NCI-H187 treated with DMSO at 0.1 percent for 48 hours (cell line): ENCODE measurements around the gene GHDC.
"Not testable (repeated sequence)": the region's sequence is repeated elsewhere in the genome, so short reads cannot be mapped to it uniquely, and the experiment has no call there.

Experiments
- DNase-seq: peaks from one replicate; lab custom pipeline; 2025; lab: John Stamatoyannopoulos, UW

The GHDC gene

GRCh38 chr17:42202696-42203095 lies 8.4 kb upstream of the GHDC start:
- no peak for DNase-seq

- no peak for DNase-seq
Measured at GRCh38 chr17:42202159-42202558, 7.9 kb upstream of the GHDC start.

GRCh38 chr17:42201458-42201772 lies 7.1 kb upstream of the GHDC start:
- DNase-seq: no peak

- no peak for DNase-seq
Measured at GRCh38 chr17:42200706-42201457, 6.6 kb upstream of the GHDC start.

- no peak for DNase-seq
Measured at GRCh38 chr17:42199416-42200011, 5.2 kb upstream of the GHDC start.

GRCh38 chr17:42198897-42199296 lies 4.6 kb upstream of the GHDC start:
- no peak for DNase-seq

- no peak for DNase-seq
Measured at GRCh38 chr17:42197564-42198156, 3.4 kb upstream of the GHDC start.

GRCh38 chr17:42193216-42193968 lies 902 bp downstream of the GHDC start:
- no peak for DNase-seq

GRCh38 chr17:42192189-42193126 lies 1.8 kb downstream of the GHDC start:
- DNase-seq: no peak

- no peak for DNase-seq
Measured at GRCh38 chr17:42191275-42191608, 3.1 kb downstream of the GHDC start.

- no peak for DNase-seq
Measured at GRCh38 chr17:42190491-42191274, 3.6 kb downstream of the GHDC start.

- no peak for DNase-seq
Measured at GRCh38 chr17:42189651-42189965, 4.7 kb downstream of the GHDC start.

- DNase-seq: no peak
Measured at GRCh38 chr17:42188749-42189650, 5.3 kb downstream of the GHDC start.

GRCh38 chr17:42187833-42188232 lies 6.5 kb downstream of the GHDC start:
- no peak for DNase-seq

GRCh38 chr17:42186191-42186590 lies 8.1 kb downstream of the GHDC start:
- DNase-seq: not testable (repeated sequence)

GRCh38 chr17:42185621-42185930 lies 8.7 kb downstream of the GHDC start:
- DNase-seq: no peak

- no peak for DNase-seq
Measured at GRCh38 chr17:42184713-42185620, 9.3 kb downstream of the GHDC start, which contains the start of gene HCRT. HCRT (minus strand) TSS chr17:42185452; CDS start chr17:42185365, 87 bp downstream.

GRCh38 chr17:42183741-42184711 lies 10.3 kb downstream of the GHDC start:
- DNase-seq: no peak
